NK-92 (cell line): ENCODE results near the gene EDARADD.
"Not testable (repeated sequence)": the region's sequence is repeated elsewhere in the genome, so short reads cannot be mapped to it uniquely, and the experiment has no call there.

Experiments
- DNase-seq: peaks from one replicate; lab custom pipeline; 2025; ENCODE audit not compliant: unreplicated experiment; lab: John Stamatoyannopoulos, UW

Gene EDARADD

GRCh38 chr1:236484310-236484971 lies 90.4 kb downstream of the EDARADD start:
- DNase-seq: no peak

- DNase-seq: no peak
These were observed 92.4 kb downstream of the EDARADD start for GRCh38 chr1:236486356-236487002.

- DNase-seq: not testable (repeated sequence)
These were observed 95.1 kb downstream of the EDARADD start for GRCh38 chr1:236489161-236489560.

GRCh38 chr1:236489710-236490377 lies 95.8 kb downstream of the EDARADD start:
- DNase-seq: no peak

GRCh38 chr1:236491469-236492136 lies 97.5 kb downstream of the EDARADD start:
- no peak for DNase-seq

- no peak for DNase-seq
These were observed 98.3 kb downstream of the EDARADD start for GRCh38 chr1:236492378-236492777.

GRCh38 chr1:236494082-236494481 lies 100.0 kb downstream of the EDARADD start:
- DNase-seq: no peak

GRCh38 chr1:236494586-236495466 lies 100.7 kb downstream of the EDARADD start:
- no peak for DNase-seq

- DNase-seq: no peak
These were observed 101.5 kb downstream of the EDARADD start for GRCh38 chr1:236495467-236496112.

- no peak for DNase-seq
These were observed 103.8 kb downstream of the EDARADD start for GRCh38 chr1:236497908-236498307.

- no peak for DNase-seq
These were observed 107.0 kb downstream of the EDARADD start for GRCh38 chr1:236501093-236501492.

GRCh38 chr1:236502579-236502971 lies 108.5 kb downstream of the EDARADD start:
- DNase-seq: no peak

- DNase-seq: no peak
These were observed 109.0 kb downstream of the EDARADD start for GRCh38 chr1:236502972-236503639.

- DNase-seq: not testable (repeated sequence)
These were observed 110.3 kb downstream of the EDARADD start for GRCh38 chr1:236504338-236504737.

- no peak for DNase-seq
These were observed 113.1 kb downstream of the EDARADD start for GRCh38 chr1:236507022-236507700.

GRCh38 chr1:236508593-236509027 lies 114.5 kb downstream of the EDARADD start:
- no peak for DNase-seq

- no peak for DNase-seq
These were observed 115.1 kb downstream of the EDARADD start for GRCh38 chr1:236509203-236509602.

- DNase-seq: no peak
These were observed 115.7 kb downstream of the EDARADD start for GRCh38 chr1:236509647-236510401.
